ENCODE results near the gene CNEP1R1.

CNEP1R1 gene, protein sequence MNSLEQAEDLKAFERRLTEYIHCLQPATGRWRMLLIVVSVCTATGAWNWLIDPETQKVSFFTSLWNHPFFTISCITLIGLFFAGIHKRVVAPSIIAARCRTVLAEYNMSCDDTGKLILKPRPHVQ

GRCh38 chr16:50024684-50025536 lies at the start of gene CNEP1R1:
TSS of gene CNEP1R1 (plus strand) at chr16:50025225. CDS start at chr16:50025316, 91 bp downstream.
- H3K4me1 ChIP-seq, result peaks cover 8% of the 10 kb centered on the region
- H3K27me3 ChIP-seq (ENCODE audit: low read depth), result no peaks in the 10 kb centered on the region; the same call in 1 of the 2 replicates
- in situ Hi-C loops (cut with MboI; ENCODE audit: low sequenced_read_pairs), result loop anchor here (10.0 kb wide), 1 partner anchor 190 kb away; no protein-coding TSS in a partner anchor
- H3K4me3 ChIP-seq, result peak within 1 kb of the TSS; percentile 96
- H3K36me3 ChIP-seq (replicated peaks), result peaks cover 14% of the 10 kb centered on the region
- H3K9me3 ChIP-seq, result no peaks in the 10 kb centered on the region
- DNase-seq (ENCODE audit: low spot score in 2 of 2), result peak; percentile 95 to 96

- Histone ChIP-seq H3K4me3 (no peak overlapping the region), H3K27me3 (ENCODE audit: low read depth) (no peaks in the 10 kb centered on the region), H3K4me1 (no peaks in the 10 kb centered on the region), H3K36me3 (replicated peaks) (no peaks in the 10 kb centered on the region), H3K9me3 (no peaks in the 10 kb centered on the region)
- no peak for DNase-seq (ENCODE audit: low spot score in 2 of 2)
- in situ Hi-C loops (cut with MboI; ENCODE audit: low sequenced_read_pairs), result no loop called here
Measured at GRCh38 chr16:49977427-49977826, 47.6 kb upstream of the CNEP1R1 start.

- no peaks in the 10 kb centered on the region for H3K36me3 ChIP-seq (replicated peaks)
- in situ Hi-C loops (cut with MboI; ENCODE audit: low sequenced_read_pairs), result no loop called here
Measured at GRCh38 chr16:49978569-49979326, 46.3 kb upstream of the CNEP1R1 start.

DNA sequence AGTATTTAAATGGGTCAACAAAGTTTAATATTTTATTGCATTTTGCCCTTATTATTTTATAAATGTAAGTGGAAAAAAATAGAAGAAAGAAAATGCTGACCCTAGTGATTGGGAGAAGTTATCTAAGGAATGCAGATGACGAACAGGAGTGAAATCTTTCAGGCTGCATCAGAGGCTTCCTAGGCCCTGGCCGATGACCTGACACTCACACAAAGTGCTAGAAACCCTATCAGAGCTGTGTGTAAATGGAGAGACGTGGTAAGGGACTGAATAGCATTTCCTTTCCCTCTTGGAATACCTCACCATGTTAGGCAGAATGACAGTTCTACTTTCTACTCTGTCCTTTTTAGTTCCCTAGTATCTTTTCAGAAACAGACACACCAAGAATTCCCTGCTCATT lies 44.9 kb upstream of the CNEP1R1 start:
- no peaks in the 10 kb centered on the region for H3K9me3 ChIP-seq
- H3K4me1 ChIP-seq, result no peaks in the 10 kb centered on the region
- H3K27me3 ChIP-seq (ENCODE audit: low read depth), result no peaks in the 10 kb centered on the region
- no peaks in the 10 kb centered on the region for H3K36me3 ChIP-seq (replicated peaks)
- in situ Hi-C loops (cut with MboI; ENCODE audit: low sequenced_read_pairs), result no loop called here
- no peak for DNase-seq (ENCODE audit: low spot score in 2 of 2)
- H3K4me3 ChIP-seq, result no peak overlapping the region

More at GRCh38 chr16:49978569-49979326, 46.3 kb upstream of the CNEP1R1 start:
- H3K4me1 ChIP-seq, result no peaks in the 10 kb centered on the region
- H3K4me3 ChIP-seq, result no peak overlapping the region
- H3K9me3 ChIP-seq, result no peaks in the 10 kb centered on the region
- DNase-seq (ENCODE audit: low spot score in 2 of 2), result no peak
- no peaks in the 10 kb centered on the region for H3K27me3 ChIP-seq (ENCODE audit: low read depth)

DNA sequence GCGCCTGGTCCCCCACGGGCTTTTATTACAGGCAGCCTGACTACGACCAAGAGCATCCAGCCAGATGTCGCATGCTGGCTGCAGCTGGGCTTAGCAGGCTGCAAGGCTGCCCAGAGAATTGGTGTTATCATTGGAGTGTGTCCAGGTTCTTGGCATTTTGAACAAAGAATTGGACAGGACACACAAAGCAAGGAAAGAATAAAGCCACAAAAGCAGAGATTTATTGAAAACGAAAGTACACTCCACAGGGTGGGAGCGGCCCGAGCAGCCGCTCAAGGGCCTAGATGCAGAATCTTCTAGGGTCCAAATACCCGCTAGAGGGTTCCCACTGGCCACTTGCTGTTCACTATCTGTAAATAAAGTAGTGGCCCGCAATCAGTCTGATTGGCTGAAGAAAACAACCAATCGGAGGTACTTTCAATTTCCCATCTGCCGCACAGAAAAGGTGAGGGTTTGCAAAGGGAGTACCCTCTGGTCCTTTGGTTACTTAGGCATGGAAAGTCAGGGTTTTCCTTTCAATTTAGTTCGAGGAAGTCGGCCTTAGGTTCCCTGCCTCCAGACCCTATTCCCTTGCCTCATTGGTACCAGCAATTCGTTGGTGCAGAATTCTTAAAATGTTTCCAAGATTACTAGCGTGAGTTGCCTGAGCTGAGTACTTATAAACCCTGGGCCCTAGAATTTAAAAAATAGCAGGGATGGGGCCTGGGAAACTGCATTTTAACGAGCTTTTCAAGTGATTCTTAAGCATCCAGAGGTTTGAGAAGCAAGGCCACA lies 38.5 kb upstream of the CNEP1R1 start:
- Histone ChIP-seq H3K4me1 (no peaks in the 10 kb centered on the region), H3K36me3 (replicated peaks) (no peaks in the 10 kb centered on the region), H3K27me3 (ENCODE audit: low read depth) (no peaks in the 10 kb centered on the region), H3K9me3 (no peaks in the 10 kb centered on the region), H3K4me3 (no peak overlapping the region)
- DNase-seq (ENCODE audit: low spot score in 2 of 2), result peak; percentile 53 to 67
- in situ Hi-C loops (cut with MboI; ENCODE audit: low sequenced_read_pairs), result no loop called here

DNA sequence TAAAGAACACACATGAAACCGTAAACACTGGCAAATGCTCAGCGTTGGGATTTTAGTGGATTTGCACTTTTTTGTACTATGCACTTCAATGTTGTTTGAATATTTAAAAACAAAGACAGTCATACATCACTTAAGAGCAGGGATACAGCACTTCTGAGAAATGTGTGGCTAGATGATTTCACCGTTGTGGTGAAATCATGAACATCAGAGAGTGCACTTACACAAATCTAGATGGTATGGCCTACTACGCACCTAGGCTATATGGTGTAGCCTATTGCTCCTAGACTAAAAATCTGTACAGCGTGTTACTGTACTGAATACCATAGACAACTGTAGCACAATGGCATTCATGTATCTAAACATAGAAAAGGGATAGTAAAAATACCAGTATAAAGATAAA lies 37.6 kb upstream of the CNEP1R1 start:
- in situ Hi-C loops (cut with MboI; ENCODE audit: low sequenced_read_pairs), result no loop called here

GRCh38 chr16:49992825-49993224 lies 32.2 kb upstream of the CNEP1R1 start:
- DNase-seq (ENCODE audit: low spot score in 2 of 2), result no peak
- in situ Hi-C loops (cut with MboI; ENCODE audit: low sequenced_read_pairs), result no loop called here
- no peaks in the 10 kb centered on the region for H3K4me1 ChIP-seq
- H3K27me3 ChIP-seq (ENCODE audit: low read depth), result peaks cover 3% of the 10 kb centered on the region; the same call in 1 of the 2 replicates
- H3K9me3 ChIP-seq, result no peaks in the 10 kb centered on the region; the same call in 1 of the 2 replicates
- no peaks in the 10 kb centered on the region for H3K36me3 ChIP-seq (replicated peaks)
- H3K4me3 ChIP-seq, result no peak overlapping the region

More for the DNA sequence above, 37.6 kb upstream of the CNEP1R1 start:
- Histone ChIP-seq H3K36me3 (replicated peaks) (no peaks in the 10 kb centered on the region), H3K9me3 (no peaks in the 10 kb centered on the region), H3K27me3 (ENCODE audit: low read depth) (no peaks in the 10 kb centered on the region), H3K4me3 (no peak overlapping the region), H3K4me1 (no peaks in the 10 kb centered on the region)
- no peak for DNase-seq (ENCODE audit: low spot score in 2 of 2)

GRCh38 chr16:49993579-49993978 lies 31.4 kb upstream of the CNEP1R1 start:
- in situ Hi-C loops (cut with MboI; ENCODE audit: low sequenced_read_pairs), result no loop called here
- Histone ChIP-seq H3K4me1 (no peaks in the 10 kb centered on the region), H3K4me3 (no peak overlapping the region), H3K27me3 (ENCODE audit: low read depth) (peaks cover 3% of the 10 kb centered on the region; the same call in 1 of the 2 replicates), H3K9me3 (peaks cover 2% of the 10 kb centered on the region), H3K36me3 (replicated peaks) (no peaks in the 10 kb centered on the region)
- DNase-seq (ENCODE audit: low spot score in 2 of 2), result no peak

GRCh38 chr16:49994006-49994405 lies 31.0 kb upstream of the CNEP1R1 start:
- Histone ChIP-seq H3K36me3 (replicated peaks) (no peaks in the 10 kb centered on the region), H3K27me3 (ENCODE audit: low read depth) (peaks cover 3% of the 10 kb centered on the region; the same call in 1 of the 2 replicates), H3K4me3 (no peak overlapping the region), H3K9me3 (peaks cover 2% of the 10 kb centered on the region), H3K4me1 (no peaks in the 10 kb centered on the region)
- no peak for DNase-seq (ENCODE audit: low spot score in 2 of 2)
- in situ Hi-C loops (cut with MboI; ENCODE audit: low sequenced_read_pairs), result no loop called here

GRCh38 chr16:49995720-49996119 lies 29.3 kb upstream of the CNEP1R1 start:
- Histone ChIP-seq H3K36me3 (replicated peaks) (no peaks in the 10 kb centered on the region), H3K4me1 (no peaks in the 10 kb centered on the region), H3K4me3 (no peak overlapping the region), H3K9me3 (peaks cover 2% of the 10 kb centered on the region), H3K27me3 (ENCODE audit: low read depth) (peaks cover 3% of the 10 kb centered on the region; the same call in 1 of the 2 replicates)
- no peak for DNase-seq (ENCODE audit: low spot score in 2 of 2)
- in situ Hi-C loops (cut with MboI; ENCODE audit: low sequenced_read_pairs), result no loop called here

- Histone ChIP-seq H3K27me3 (ENCODE audit: low read depth) (peaks cover 3% of the 10 kb centered on the region; the same call in 1 of the 2 replicates), H3K4me3 (no peak overlapping the region), H3K4me1 (no peaks in the 10 kb centered on the region), H3K36me3 (replicated peaks) (no peaks in the 10 kb centered on the region), H3K9me3 (peaks cover 2% of the 10 kb centered on the region)
- no peak for DNase-seq (ENCODE audit: low spot score in 2 of 2)
- in situ Hi-C loops (cut with MboI; ENCODE audit: low sequenced_read_pairs), result no loop called here
Measured at GRCh38 chr16:49997721-49998251, 27.2 kb upstream of the CNEP1R1 start.

DNA sequence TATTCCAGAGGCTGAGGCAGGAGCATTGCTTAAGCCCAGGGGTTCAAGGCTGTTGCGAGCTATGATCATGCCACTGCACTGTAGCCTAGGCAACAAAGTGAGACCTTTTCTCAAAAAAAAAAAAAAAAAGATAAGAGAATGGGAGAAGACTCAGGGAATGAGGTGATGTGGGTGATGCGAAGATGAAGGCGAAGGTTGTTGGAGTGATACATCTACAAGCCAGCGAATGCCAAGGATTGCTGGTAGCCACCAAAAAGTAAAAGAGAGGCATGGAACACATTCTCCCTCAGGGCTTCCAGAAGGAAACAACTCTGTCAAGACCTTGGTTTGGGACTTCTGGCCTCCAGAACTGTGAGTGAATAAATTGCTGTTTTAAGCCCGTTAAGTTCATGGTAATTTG lies 26.0 kb upstream of the CNEP1R1 start:
- DNase-seq (ENCODE audit: low spot score in 2 of 2), result no peak
- no peaks in the 10 kb centered on the region for H3K4me1 ChIP-seq
- H3K36me3 ChIP-seq (replicated peaks), result no peaks in the 10 kb centered on the region
- no peak overlapping the region for H3K4me3 ChIP-seq
- no peaks in the 10 kb centered on the region for H3K27me3 ChIP-seq (ENCODE audit: low read depth)
- in situ Hi-C loops (cut with MboI; ENCODE audit: low sequenced_read_pairs), result no loop called here
- H3K9me3 ChIP-seq, result peaks cover 2% of the 10 kb centered on the region

DNA sequence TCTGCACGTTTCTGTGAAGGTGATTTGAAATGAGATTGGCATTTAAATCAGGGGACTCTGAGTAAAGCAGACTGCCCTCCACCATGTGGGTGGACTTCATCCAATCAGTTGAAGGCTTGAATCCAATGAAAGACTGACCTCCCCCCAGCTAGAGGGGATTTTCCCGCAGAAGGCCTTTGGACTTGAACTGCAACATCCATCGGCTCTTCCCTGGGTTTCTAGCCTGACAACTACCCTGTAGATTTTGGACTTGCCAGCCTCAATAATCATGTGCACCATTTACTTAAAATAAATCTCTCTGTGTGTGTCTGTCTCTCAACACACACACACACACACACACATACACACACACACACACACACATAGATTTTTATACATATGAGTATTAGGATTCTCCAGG lies 23.9 kb upstream of the CNEP1R1 start:
- in situ Hi-C loops (cut with MboI; ENCODE audit: low sequenced_read_pairs), result no loop called here
- no peaks in the 10 kb centered on the region for H3K36me3 ChIP-seq (replicated peaks)

More for the DNA sequence above, 23.9 kb upstream of the CNEP1R1 start:
- Histone ChIP-seq H3K9me3 (peaks cover 2% of the 10 kb centered on the region; the same call in 1 of the 2 replicates), H3K27me3 (ENCODE audit: low read depth) (no peaks in the 10 kb centered on the region), H3K4me3 (no peak overlapping the region), H3K4me1 (no peaks in the 10 kb centered on the region)
- DNase-seq (ENCODE audit: low spot score in 2 of 2), result no peak

All from HAP-1 (cell line).